ENCODE results near the gene RFNG. TPM values are rescaled to one million over a fixed set of nuclear protein-coding genes. Genes with fewer than 3 reads are reported as not detected.

The RFNG gene
- total and polyA plus RNA-seq, 2 of the 13 experiments (the other 11 are each of a cell fraction or from before 2014, with no cell fraction given), result 61.4 to 64.0 TPM

GRCh38 chr17:82059272-82060000 is 7.8 kb upstream of the RFNG start:
- intact Hi-C loops (cut with micrococcal nuclease; ENCODE audit: unreplicated experiment), result no loop called here
- Histone ChIP-seq H3K4me2 (ENCODE audit: low read depth, low read length) (no peak overlapping the region), H3K4me3 (replicated peaks in 1 of 3; ENCODE audit: insufficient read depth in 1 of 3, low read depth in 2 of 3, low read length in 3 of 3) (no peak overlapping the region), H3K27me3 (ENCODE audit: control insufficient read depth in 1 of 2, insufficient read depth in 2 of 2, low read length in 2 of 2) (no peaks in the 10 kb centered on the region), H3K9me3 (ENCODE audit: low read length) (no peaks in the 10 kb centered on the region), H3K27ac (ENCODE audit: extremely low read length, insufficient read depth, low read length) (no peak overlapping the region), H2AFZ (ENCODE audit: low read length) (no peak overlapping the region), H3K79me2 (ENCODE audit: insufficient read depth, low read length) (peaks cover 10% of the 10 kb centered on the region), H4K20me1 (ENCODE audit: insufficient read depth, low read length) (no peaks in the 10 kb centered on the region), H3K9ac (ENCODE audit: insufficient read depth, low read depth, low read length) (no peak overlapping the region), H3K36me3 (replicated peaks in 1 of 2; ENCODE audit: control insufficient read depth in 1 of 2, insufficient read depth in 2 of 2, low read length in 2 of 2) (peaks cover 50 to 74% of the 10 kb centered on the region in 2 experiments), H3K4me1 (ENCODE audit: insufficient read depth, low read length) (peaks cover 46% of the 10 kb centered on the region)
- 98% methylated on average over 10 of the region's 19 CpGs for WGBS (ENCODE audit: low lambda C conversion rate)
- DNase-seq (ENCODE audit: low spot score) (no peak), ATAC-seq (no peak), FAIRE-seq (no peak)
- POLR2A ChIA-PET, result interaction anchor here (1.0 to 1.6 kb wide), 3 partner anchors 22 to 39 kb away, joined by 4 to 7 read pairs (median 4); partner anchors contain the start of gene DCXR
- CTCF ChIA-PET (ENCODE audit: low intra/inter-chr PET ratio, low total read pairs), result no interaction called here
- TF ChIP-seq PRPF4 (IDR thresholded peaks at IDR 0.05; ENCODE audit: low read depth, low read length, poor library complexity, severe bottlenecking) (no peak), ZNF572 (CRISPR knock-in tag; IDR thresholded peaks at IDR 0.05) (0 out of 2 replicates have a peak, but pooled peaks have one; percentile 30), HNRNPH1 (optimal IDR thresholded peaks at IDR 0.05; ENCODE audit: low read depth, low read length) (peak; percentile 20), AGO1 (IDR thresholded peaks at IDR 0.05; ENCODE audit: low read depth, low read length, poor library complexity, severe bottlenecking) (peak; percentile 49), RBFOX2 (IDR thresholded peaks at IDR 0.05; ENCODE audit: low read depth, low read length) (peak; percentile 56), RBM22 (optimal IDR thresholded peaks at IDR 0.05; ENCODE audit: low read length) (peak; percentile 33), THAP9 (CRISPR knock-in tag; IDR thresholded peaks at IDR 0.05; ENCODE audit: borderline replicate concordance) (0 out of 2 replicates have a peak, but pooled peaks have one; percentile 1), POLR2G (IDR thresholded peaks at IDR 0.05; ENCODE audit: low read depth, low read length) (peak; percentile 0), ZNF740 (CRISPR knock-in tag; IDR thresholded peaks at IDR 0.05) (peak; percentile 84; the same call in 1 of the 2 replicates), TRIM24 (CRISPR knock-in tag; IDR thresholded peaks at IDR 0.05) (no peak), ZNF33B (CRISPR knock-in tag; IDR thresholded peaks at IDR 0.05) (no peak), ARID4A (CRISPR knock-in tag; IDR thresholded peaks at IDR 0.05; ENCODE audit: borderline replicate concordance) (peak; percentile 15; the same call in 1 of the 2 replicates), AGO2 (optimal IDR thresholded peaks at IDR 0.05; ENCODE audit: low read depth, low read length) (peak; percentile 45)
- in situ Hi-C loops (cut with HindIII; ENCODE audit: extremely low pct_ligation_motif_present, low pct_unique_long_range_greater_than_20kb), result no loop called here
- no TSS peak for BruUV-seq (replicated peaks)
